Measurements from ENCODE around the gene COL15A1. TPM values are rescaled to one million over a fixed set of nuclear protein-coding genes. Genes with fewer than 3 reads are reported as not detected.

COL15A1 gene
- total RNA-seq, 4 donors from 2014 or later, result 8.0 to 15.2 (median 12.8) TPM

GRCh38 chr9:98931600-98932389 lies 11.9 kb upstream of the COL15A1 start:
- TF ChIP-seq POLR2A (IDR thresholded peaks at IDR 0.05), result no peak
- TF ChIP-seq, protein P1, sequence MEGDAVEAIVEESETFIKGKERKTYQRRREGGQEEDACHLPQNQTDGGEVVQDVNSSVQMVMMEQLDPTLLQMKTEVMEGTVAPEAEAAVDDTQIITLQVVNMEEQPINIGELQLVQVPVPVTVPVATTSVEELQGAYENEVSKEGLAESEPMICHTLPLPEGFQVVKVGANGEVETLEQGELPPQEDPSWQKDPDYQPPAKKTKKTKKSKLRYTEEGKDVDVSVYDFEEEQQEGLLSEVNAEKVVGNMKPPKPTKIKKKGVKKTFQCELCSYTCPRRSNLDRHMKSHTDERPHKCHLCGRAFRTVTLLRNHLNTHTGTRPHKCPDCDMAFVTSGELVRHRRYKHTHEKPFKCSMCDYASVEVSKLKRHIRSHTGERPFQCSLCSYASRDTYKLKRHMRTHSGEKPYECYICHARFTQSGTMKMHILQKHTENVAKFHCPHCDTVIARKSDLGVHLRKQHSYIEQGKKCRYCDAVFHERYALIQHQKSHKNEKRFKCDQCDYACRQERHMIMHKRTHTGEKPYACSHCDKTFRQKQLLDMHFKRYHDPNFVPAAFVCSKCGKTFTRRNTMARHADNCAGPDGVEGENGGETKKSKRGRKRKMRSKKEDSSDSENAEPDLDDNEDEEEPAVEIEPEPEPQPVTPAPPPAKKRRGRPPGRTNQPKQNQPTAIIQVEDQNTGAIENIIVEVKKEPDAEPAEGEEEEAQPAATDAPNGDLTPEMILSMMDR (IDR thresholded peaks at IDR 0.05), result no peak
- Histone ChIP-seq H3K9me3 (no peaks in the 10 kb centered on the region), H3K4me1 (no peaks in the 10 kb centered on the region), H3K27ac (no peak overlapping the region), H3K4me3 (replicated peaks in 1 of 3) (no peak overlapping the region), H3K36me3 (no peaks in the 10 kb centered on the region), H3K27me3 (no peaks in the 10 kb centered on the region)
- intact Hi-C loops (cut with DNase I), result no loop called here
- 90 to 91% methylated on average over 8 of the region's 8 CpGs for WGBS, 2 donors
- no peak for DNase-seq

DNA sequence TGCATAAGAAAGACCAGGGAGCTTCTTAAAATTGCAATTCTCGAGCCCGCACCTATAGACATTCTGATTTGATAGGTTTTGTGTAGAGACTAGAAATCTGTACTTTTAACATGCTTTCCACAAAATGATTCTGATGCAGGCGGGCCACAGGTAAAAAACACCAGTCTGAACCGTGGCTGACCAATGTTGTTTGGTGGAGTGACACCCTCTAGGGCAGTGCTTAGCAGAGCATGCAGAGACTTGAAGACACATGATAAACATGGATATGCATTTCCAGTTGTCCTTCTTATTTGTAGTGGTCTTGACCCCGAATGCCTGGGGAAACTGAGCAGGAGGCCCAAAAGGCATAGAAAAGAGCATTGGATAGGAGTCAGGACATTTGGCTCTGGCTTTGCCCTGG lies 10.5 kb upstream of the COL15A1 start:
- Histone ChIP-seq H3K36me3 (no peaks in the 10 kb centered on the region), H3K4me3 (replicated peaks in 1 of 3) (no peak overlapping the region), H3K9me3 (no peaks in the 10 kb centered on the region), H3K27ac (no peak overlapping the region), H3K4me1 (no peaks in the 10 kb centered on the region), H3K27me3 (no peaks in the 10 kb centered on the region)
- 88 to 89% methylated on average over 5 of the region's 5 CpGs for WGBS, 2 donors
- TF ChIP-seq, protein P1 (IDR thresholded peaks at IDR 0.05), result no peak
- no peak for TF ChIP-seq POLR2A (IDR thresholded peaks at IDR 0.05)
- intact Hi-C loops (cut with DNase I), result no loop called here
- DNase-seq, result no peak

DNA sequence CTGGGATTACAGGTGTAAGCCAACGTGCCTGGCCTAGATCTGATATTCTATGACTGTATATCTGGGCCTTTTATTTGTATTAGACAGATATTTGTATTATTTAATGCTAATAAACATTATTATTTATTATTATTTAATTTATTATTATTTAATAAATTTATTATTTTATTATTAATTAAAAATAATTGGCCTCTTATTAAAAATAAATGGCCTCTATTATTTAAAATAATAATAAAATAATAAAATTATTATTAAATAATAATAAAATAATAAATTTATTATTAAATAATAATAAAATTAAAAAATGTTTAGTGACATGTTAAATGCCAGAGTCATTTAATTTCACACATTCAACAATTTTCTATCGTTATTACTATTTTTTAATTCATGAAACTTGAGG lies 9.8 kb upstream of the COL15A1 start:
- no peak overlapping the region for H3K4me3 ChIP-seq (replicated peaks in 1 of 3)
- intact Hi-C loops (cut with DNase I), result no loop called here
- no peaks in the 10 kb centered on the region for H3K36me3 ChIP-seq
- H3K9me3 ChIP-seq, result no peaks in the 10 kb centered on the region
- H3K27me3 ChIP-seq, result no peaks in the 10 kb centered on the region
- no peaks in the 10 kb centered on the region for H3K4me1 ChIP-seq
- no peak for DNase-seq
- no peak overlapping the region for H3K27ac ChIP-seq
- 70 to 91% methylated on average over 2 of the region's 2 CpGs for WGBS, 2 donors
- TF ChIP-seq POLR2A (IDR thresholded peaks at IDR 0.05), result no peak

- Histone ChIP-seq H3K9me3 (no peaks in the 10 kb centered on the region), H3K4me1 (no peaks in the 10 kb centered on the region), H3K4me3 (replicated peaks in 1 of 3) (no peak overlapping the region), H3K27ac (no peak overlapping the region), H3K27me3 (no peaks in the 10 kb centered on the region), H3K36me3 (no peaks in the 10 kb centered on the region)
- intact Hi-C loops (cut with DNase I), result no loop called here
- DNase-seq, result no peak
- WGBS, 2 donors, result 60 to 65% methylated on average over 3 of the region's 3 CpGs
- TF ChIP-seq, protein P1 (IDR thresholded peaks at IDR 0.05), result no peak
Observed at GRCh38 chr9:98935071-98935505, 8.6 kb upstream of the COL15A1 start.

- WGBS, 2 donors, result 29 to 32% methylated on average over 3 of the region's 3 CpGs
- TF ChIP-seq POLR2A (IDR thresholded peaks at IDR 0.05), result no peak
- TF ChIP-seq, protein P1 (IDR thresholded peaks at IDR 0.05), result no peak
- Histone ChIP-seq H3K27ac (no peak overlapping the region), H3K27me3 (peaks cover 9% of the 10 kb centered on the region), H3K9me3 (no peaks in the 10 kb centered on the region), H3K4me3 (replicated peaks in 1 of 3) (no peak overlapping the region), H3K36me3 (no peaks in the 10 kb centered on the region), H3K4me1 (peaks cover 0 to 10% of the 10 kb centered on the region in 2 donors)
- intact Hi-C loops (cut with DNase I), result no loop called here
- DNase-seq, result no peak
Observed at GRCh38 chr9:98940276-98940675, 3.4 kb upstream of the COL15A1 start.
